ENCODE measurements around the gene EVI5L. TPM values are rescaled to one million over a fixed set of nuclear protein-coding genes. Genes with fewer than 3 reads are reported as not detected.

The EVI5L gene
- total and polyA plus RNA-seq, 2 donors, result 7.8 to 21.1 TPM

GRCh38 chr19:7903244-7904073, 73.4 kb downstream of the EVI5L start, which contains the start of gene MAP2K7:
MAP2K7 (plus strand) TSS chr19:7903877; CDS start chr19:7903945, 68 bp downstream.
- WGBS, result under 1% methylated on average over 89 of the region's 89 CpGs
- peak within 1 kb of the TSS; percentile 75 for H3K4me3 ChIP-seq (ENCODE audit: low read depth, low read length)
- peak within 1 kb of the TSS; percentile 44 for H3K27ac ChIP-seq (ENCODE audit: low read depth)
- no peaks in the 10 kb centered on the region for H3K4me1 ChIP-seq (ENCODE audit: insufficient read depth)
- peak; percentile 99 for DNase-seq (ENCODE audit: extremely low spot score)
- H3K36me3 ChIP-seq (ENCODE audit: insufficient read depth), result no peaks in the 10 kb centered on the region

- Histone ChIP-seq H3K4me1 (ENCODE audit: insufficient read depth) (no peaks in the 10 kb centered on the region), H3K4me3 (ENCODE audit: low read depth, low read length) (peak overlapping the region; percentile 75), H3K27ac (ENCODE audit: low read depth) (peak overlapping the region; percentile 44), H3K36me3 (ENCODE audit: insufficient read depth) (no peaks in the 10 kb centered on the region)
- WGBS, result 10% methylated on average over 67 of the region's 68 CpGs
- no peak for DNase-seq (ENCODE audit: extremely low spot score)
These were observed 74.3 kb downstream of the EVI5L start for GRCh38 chr19:7904074-7905020.

GRCh38 chr19:7905268-7905667, 75.2 kb downstream of the EVI5L start:
- 71% methylated on average over 10 of the region's 10 CpGs for WGBS
- peaks cover 4% of the 10 kb centered on the region for H3K36me3 ChIP-seq (ENCODE audit: insufficient read depth)
- no peak for DNase-seq (ENCODE audit: extremely low spot score)
- no peak overlapping the region for H3K27ac ChIP-seq (ENCODE audit: low read depth)
- no peaks in the 10 kb centered on the region for H3K4me1 ChIP-seq (ENCODE audit: insufficient read depth)
- H3K4me3 ChIP-seq (ENCODE audit: low read depth, low read length), result no peak overlapping the region

GRCh38 chr19:7905859-7906258, 75.8 kb downstream of the EVI5L start:
- DNase-seq (ENCODE audit: extremely low spot score), result no peak
- H3K4me1 ChIP-seq (ENCODE audit: insufficient read depth), result no peaks in the 10 kb centered on the region
- H3K4me3 ChIP-seq (ENCODE audit: low read depth, low read length), result no peak overlapping the region
- H3K27ac ChIP-seq (ENCODE audit: low read depth), result no peak overlapping the region
- WGBS, result 81% methylated on average over 10 of the region's 10 CpGs
- peaks cover 4% of the 10 kb centered on the region for H3K36me3 ChIP-seq (ENCODE audit: insufficient read depth)

- H3K4me3 ChIP-seq (ENCODE audit: low read depth, low read length), result no peak overlapping the region
- H3K27ac ChIP-seq (ENCODE audit: low read depth), result no peak overlapping the region
- DNase-seq (ENCODE audit: extremely low spot score), result no peak
- H3K4me1 ChIP-seq (ENCODE audit: insufficient read depth), result no peaks in the 10 kb centered on the region
- H3K36me3 ChIP-seq (ENCODE audit: insufficient read depth), result peaks cover 10% of the 10 kb centered on the region
- whole genome bisulfite sequencing, result 89% methylated on average over 19 of the region's 19 CpGs
These were observed 77.1 kb downstream of the EVI5L start for GRCh38 chr19:7907122-7907521.

- 91% methylated on average over 11 of the region's 11 CpGs for WGBS
- Histone ChIP-seq H3K36me3 (ENCODE audit: insufficient read depth) (peaks cover 12% of the 10 kb centered on the region), H3K4me1 (ENCODE audit: insufficient read depth) (no peaks in the 10 kb centered on the region)
These were observed 77.5 kb downstream of the EVI5L start for GRCh38 chr19:7907544-7907943.

GRCh38 chr19:7908078-7908699, 78.2 kb downstream of the EVI5L start:
- Histone ChIP-seq H3K27ac (ENCODE audit: low read depth) (no peak overlapping the region), H3K36me3 (ENCODE audit: insufficient read depth) (peaks cover 12% of the 10 kb centered on the region), H3K4me1 (ENCODE audit: insufficient read depth) (no peaks in the 10 kb centered on the region), H3K4me3 (ENCODE audit: low read depth, low read length) (no peak overlapping the region)
- no peak for DNase-seq (ENCODE audit: extremely low spot score)
- 75% methylated on average over 14 of the region's 14 CpGs for WGBS

More at GRCh38 chr19:7907544-7907943, 77.5 kb downstream of the EVI5L start:
- Histone ChIP-seq H3K4me3 (ENCODE audit: low read depth, low read length) (no peak overlapping the region), H3K27ac (ENCODE audit: low read depth) (no peak overlapping the region)
- no peak for DNase-seq (ENCODE audit: extremely low spot score)

GRCh38 chr19:7908742-7909461, 78.9 kb downstream of the EVI5L start:
- Histone ChIP-seq H3K27ac (ENCODE audit: low read depth) (no peak overlapping the region), H3K4me3 (ENCODE audit: low read depth, low read length) (no peak overlapping the region), H3K4me1 (ENCODE audit: insufficient read depth) (no peaks in the 10 kb centered on the region), H3K36me3 (ENCODE audit: insufficient read depth) (peaks cover 12% of the 10 kb centered on the region)
- 92% methylated on average over 19 of the region's 19 CpGs for WGBS
- DNase-seq (ENCODE audit: extremely low spot score), result no peak

- no peak for DNase-seq (ENCODE audit: extremely low spot score)
- 91% methylated on average over 21 of the region's 21 CpGs for WGBS
These were observed 79.6 kb downstream of the EVI5L start for GRCh38 chr19:7909471-7910067.

GRCh38 chr19:7910321-7911161, 80.5 kb downstream of the EVI5L start:
- WGBS, result 93% methylated on average over 54 of the region's 54 CpGs
- no peak for DNase-seq (ENCODE audit: extremely low spot score)
- Histone ChIP-seq H3K4me3 (ENCODE audit: low read depth, low read length) (no peak overlapping the region), H3K27ac (ENCODE audit: low read depth) (no peak overlapping the region), H3K4me1 (ENCODE audit: insufficient read depth) (no peaks in the 10 kb centered on the region), H3K36me3 (ENCODE audit: insufficient read depth) (peaks cover 12% of the 10 kb centered on the region)

More at GRCh38 chr19:7909471-7910067, 79.6 kb downstream of the EVI5L start:
- H3K36me3 ChIP-seq (ENCODE audit: insufficient read depth), result peaks cover 12% of the 10 kb centered on the region
- no peak overlapping the region for H3K4me3 ChIP-seq (ENCODE audit: low read depth, low read length)
- H3K27ac ChIP-seq (ENCODE audit: low read depth), result no peak overlapping the region
- no peaks in the 10 kb centered on the region for H3K4me1 ChIP-seq (ENCODE audit: insufficient read depth)

GRCh38 chr19:7911508-7912143, 81.6 kb downstream of the EVI5L start:
- no peak overlapping the region for H3K4me3 ChIP-seq (ENCODE audit: low read depth, low read length)
- H3K36me3 ChIP-seq (ENCODE audit: insufficient read depth), result peaks cover 12% of the 10 kb centered on the region
- WGBS, result 85% methylated on average over 18 of the region's 18 CpGs
- H3K4me1 ChIP-seq (ENCODE audit: insufficient read depth), result no peaks in the 10 kb centered on the region
- no peak overlapping the region for H3K27ac ChIP-seq (ENCODE audit: low read depth)
- no peak for DNase-seq (ENCODE audit: extremely low spot score)
